KOPT-K1 (cell line): ENCODE data around the gene CDC25B.

Source experiments
- H3K27ac ChIP-seq: fragments of 200-600 bp; sonication (generic); 2 replicates; pipeline ENCODE4 v1.5.1; 2016; ENCODE audit warnings: antibody characterized with exemption, mild to moderate bottlenecking, low read depth, low read length; ENCODE audit not compliant: poor library complexity, severe bottlenecking
- H3K36me3 ChIP-seq: fragments of 200-600 bp; sonication (generic); 2 replicates; pipeline ENCODE4 v1.5.1; 2017; ENCODE audit warnings: antibody characterized with exemption, mild to moderate bottlenecking, low read length, moderate library complexity; ENCODE audit not compliant: insufficient read depth
- H3K9me3 ChIP-seq: fragments of 200-600 bp; sonication (generic); 2 replicates; pipeline ENCODE4 v1.5.1; 2017; ENCODE audit warnings: antibody characterized with exemption, low read length, mild to moderate bottlenecking; ENCODE audit not compliant: insufficient read depth, poor library complexity, severe bottlenecking

CDC25B gene

DNA sequence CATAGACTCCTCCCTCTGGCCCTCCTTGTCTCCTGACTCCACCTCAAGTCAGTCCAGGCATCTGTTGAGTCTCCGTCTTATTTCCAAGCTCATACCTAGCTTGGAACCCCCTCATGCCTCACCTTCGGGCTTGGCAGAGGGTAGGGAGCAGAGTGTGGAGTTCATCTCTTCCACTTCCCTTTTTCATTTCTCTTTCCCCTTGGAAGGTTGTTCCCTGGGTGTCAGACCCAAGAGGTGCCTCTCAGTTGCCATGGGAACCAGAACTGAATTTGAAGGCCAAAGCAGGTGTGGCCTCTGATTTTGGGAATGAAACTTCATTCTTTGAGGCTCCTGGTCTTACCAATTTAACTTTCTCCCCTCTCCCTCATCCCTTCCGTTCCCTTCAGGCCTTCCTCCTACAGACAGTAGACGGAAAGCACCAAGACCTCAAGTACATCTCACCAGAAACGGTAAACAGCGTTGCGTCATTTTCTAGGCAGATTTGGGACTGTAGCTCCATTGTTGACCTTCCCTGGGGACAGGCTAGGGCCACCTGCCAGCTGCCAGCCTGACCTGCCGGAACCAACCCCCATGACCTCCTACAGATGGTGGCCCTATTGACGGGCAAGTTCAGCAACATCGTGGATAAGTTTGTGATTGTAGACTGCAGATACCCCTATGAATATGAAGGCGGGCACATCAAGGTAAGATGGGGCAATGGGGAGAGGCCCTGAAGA, 6.6 kb downstream of the CDC25B start:
- H3K27ac ChIP-seq = no peak overlapping the region
- peaks cover 90% of the 10 kb centered on the region for H3K36me3 ChIP-seq
- H3K9me3 ChIP-seq = no peaks in the 10 kb centered on the region

DNA sequence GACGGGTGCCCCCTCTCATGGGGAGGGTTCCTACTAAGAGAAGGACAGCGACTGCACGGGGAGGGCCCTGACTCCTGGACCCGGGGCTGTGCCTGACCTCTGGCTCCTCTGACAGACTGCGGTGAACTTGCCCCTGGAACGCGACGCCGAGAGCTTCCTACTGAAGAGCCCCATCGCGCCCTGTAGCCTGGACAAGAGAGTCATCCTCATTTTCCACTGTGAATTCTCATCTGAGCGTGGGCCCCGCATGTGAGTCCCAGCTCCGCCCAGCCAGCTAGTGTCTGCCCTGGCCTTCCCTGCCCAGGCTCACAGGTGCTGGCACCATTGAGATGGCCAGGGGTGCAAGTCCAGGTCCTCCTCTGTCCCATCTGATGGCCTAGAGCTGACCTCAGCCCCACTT, 7.2 kb downstream of the CDC25B start:
- peaks cover 86% of the 10 kb centered on the region for H3K36me3 ChIP-seq
- no peaks in the 10 kb centered on the region for H3K9me3 ChIP-seq
- no peak overlapping the region for H3K27ac ChIP-seq

DNA sequence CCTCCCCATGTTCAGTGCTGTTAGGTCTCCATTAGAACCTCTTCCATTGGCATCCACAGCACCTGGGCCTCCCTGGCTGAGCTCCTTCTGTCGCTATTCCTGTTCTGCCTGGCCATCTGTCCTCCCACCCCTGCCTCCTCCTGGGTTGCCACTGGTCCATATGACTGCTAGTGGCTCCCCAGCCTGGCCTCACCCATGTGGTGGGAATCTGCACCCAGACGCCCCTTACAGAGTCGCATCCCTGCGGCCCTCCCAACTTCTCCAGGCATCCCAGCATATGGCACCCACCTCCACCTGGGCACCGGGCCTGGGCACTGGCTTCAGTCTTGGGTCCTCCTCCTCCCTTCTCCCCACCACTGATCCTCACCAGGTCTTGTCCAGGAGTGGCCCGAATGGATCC, 7.7 kb downstream of the CDC25B start:
- H3K27ac ChIP-seq = no peak overlapping the region
- no peaks in the 10 kb centered on the region for H3K9me3 ChIP-seq
- H3K36me3 ChIP-seq = peaks cover 80% of the 10 kb centered on the region

DNA sequence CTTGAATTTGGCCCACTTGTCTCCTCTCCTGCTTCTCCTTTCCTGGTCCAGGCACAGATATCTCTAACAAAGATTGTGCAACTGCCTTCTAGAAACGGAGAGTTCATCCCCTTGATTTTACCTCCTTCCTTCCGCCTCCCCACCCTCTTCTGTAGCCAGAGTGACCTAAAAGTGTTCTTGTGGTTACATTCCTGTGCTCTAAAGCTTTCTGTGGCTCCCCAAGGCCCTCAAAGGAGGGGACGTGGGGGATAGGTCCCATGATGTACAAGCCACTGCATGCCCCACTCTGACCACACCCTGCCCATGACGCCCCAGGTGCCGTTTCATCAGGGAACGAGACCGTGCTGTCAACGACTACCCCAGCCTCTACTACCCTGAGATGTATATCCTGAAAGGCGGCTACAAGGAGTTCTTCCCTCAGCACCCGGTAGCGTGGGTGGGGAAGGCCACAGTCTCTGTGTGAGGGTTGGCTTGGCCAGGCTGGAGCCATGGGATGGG, 8.2 kb downstream of the CDC25B start:
- no peak overlapping the region for H3K27ac ChIP-seq
- H3K36me3 ChIP-seq = peaks cover 76% of the 10 kb centered on the region
- H3K9me3 ChIP-seq = no peaks in the 10 kb centered on the region

DNA sequence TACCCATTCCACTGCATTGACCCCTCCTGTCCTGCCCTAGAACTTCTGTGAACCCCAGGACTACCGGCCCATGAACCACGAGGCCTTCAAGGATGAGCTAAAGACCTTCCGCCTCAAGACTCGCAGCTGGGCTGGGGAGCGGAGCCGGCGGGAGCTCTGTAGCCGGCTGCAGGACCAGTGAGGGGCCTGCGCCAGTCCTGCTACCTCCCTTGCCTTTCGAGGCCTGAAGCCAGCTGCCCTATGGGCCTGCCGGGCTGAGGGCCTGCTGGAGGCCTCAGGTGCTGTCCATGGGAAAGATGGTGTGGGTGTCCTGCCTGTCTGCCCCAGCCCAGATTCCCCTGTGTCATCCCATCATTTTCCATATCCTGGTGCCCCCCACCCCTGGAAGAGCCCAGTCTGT, 8.7 kb downstream of the CDC25B start:
- Histone ChIP-seq H3K9me3 (no peaks in the 10 kb centered on the region), H3K27ac (no peak overlapping the region), H3K36me3 (peaks cover 71% of the 10 kb centered on the region)

DNA sequence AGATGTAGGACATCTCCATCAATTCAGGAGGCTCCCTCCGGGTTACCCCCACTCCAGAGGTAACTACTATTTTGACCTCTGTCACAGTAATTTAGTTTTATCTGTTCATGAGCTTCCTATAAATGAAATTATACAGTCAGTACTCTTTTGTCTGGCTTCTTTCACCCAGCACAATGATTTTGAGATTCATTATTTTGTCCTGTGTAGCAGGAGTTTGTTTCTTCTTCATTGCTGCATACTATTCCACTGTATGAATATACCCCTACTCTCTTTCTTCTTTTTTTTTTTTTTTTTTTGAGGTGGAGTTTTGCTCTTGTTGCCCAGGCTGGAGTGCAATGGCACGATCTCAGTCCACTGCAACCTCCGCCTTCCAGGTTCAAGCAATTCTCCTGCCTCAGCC, 12.4 kb downstream of the CDC25B start:
- Histone ChIP-seq H3K36me3 (peaks cover 33% of the 10 kb centered on the region), H3K27ac (no peak overlapping the region), H3K9me3 (no peaks in the 10 kb centered on the region)

DNA sequence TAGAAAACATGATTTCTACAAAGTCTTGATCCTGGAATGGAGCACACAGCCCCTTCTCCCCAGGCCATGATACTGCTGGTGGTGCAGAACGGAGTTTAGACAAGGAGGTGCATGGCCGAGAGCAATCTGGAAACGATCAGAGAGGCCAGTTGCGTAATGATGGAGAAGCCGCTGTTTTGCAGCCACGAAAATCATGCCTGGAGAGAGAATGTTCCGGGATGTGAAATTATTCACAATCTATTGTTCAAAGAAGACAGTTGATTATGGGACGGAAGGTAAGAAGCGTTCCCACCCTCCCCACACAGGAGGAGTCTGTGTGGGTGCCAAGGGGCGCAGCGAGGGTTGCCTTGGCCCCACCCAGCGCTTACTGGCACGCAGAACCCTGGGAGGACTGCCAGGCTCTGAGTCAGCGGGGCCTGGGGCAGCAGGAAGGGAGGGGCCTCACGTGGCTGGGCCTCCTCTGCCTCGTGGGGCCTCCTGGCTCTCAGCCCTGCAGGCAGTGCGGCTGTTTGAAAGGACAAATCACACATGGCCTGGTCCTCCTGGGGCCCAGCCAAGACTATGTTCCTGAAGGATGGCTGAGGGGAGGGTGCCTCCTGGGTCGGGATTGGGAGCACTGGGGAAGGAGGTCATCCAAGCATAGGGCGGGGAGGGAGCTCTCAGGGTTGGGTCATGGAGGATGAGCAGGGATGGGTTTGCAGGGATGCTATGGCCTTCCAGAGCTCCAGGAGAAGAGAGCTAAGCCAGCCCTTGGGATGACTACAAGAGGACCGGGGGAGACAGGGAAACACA, 15.6 kb downstream of the CDC25B start:
- peak overlapping the region; percentile 96 for H3K27ac ChIP-seq
- H3K36me3 ChIP-seq = peaks cover 2% of the 10 kb centered on the region
- no peaks in the 10 kb centered on the region for H3K9me3 ChIP-seq

DNA sequence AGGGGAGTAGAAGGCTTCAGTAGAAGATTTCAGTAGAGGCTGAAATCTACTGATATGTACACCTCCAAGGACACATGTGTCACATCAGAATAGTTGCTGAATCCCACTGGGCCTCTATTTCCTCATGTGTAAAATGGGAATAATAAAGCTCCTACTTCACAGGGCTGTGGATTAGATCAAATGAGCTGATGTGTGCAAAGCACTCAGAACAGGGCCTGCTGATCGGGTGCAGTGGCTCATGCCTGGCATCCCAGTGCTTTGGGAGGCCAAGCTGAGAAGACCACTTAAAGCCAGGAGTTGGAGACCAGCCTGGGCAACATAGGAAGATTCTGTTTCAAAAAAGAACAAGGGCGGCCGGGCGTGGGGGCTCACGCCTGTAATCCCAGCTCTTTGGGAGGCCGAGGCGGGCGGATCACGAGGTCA, 16.2 kb downstream of the CDC25B start:
- no peaks in the 10 kb centered on the region for H3K9me3 ChIP-seq
- H3K36me3 ChIP-seq = no peaks in the 10 kb centered on the region
- H3K27ac ChIP-seq = peak overlapping the region; percentile 96

DNA sequence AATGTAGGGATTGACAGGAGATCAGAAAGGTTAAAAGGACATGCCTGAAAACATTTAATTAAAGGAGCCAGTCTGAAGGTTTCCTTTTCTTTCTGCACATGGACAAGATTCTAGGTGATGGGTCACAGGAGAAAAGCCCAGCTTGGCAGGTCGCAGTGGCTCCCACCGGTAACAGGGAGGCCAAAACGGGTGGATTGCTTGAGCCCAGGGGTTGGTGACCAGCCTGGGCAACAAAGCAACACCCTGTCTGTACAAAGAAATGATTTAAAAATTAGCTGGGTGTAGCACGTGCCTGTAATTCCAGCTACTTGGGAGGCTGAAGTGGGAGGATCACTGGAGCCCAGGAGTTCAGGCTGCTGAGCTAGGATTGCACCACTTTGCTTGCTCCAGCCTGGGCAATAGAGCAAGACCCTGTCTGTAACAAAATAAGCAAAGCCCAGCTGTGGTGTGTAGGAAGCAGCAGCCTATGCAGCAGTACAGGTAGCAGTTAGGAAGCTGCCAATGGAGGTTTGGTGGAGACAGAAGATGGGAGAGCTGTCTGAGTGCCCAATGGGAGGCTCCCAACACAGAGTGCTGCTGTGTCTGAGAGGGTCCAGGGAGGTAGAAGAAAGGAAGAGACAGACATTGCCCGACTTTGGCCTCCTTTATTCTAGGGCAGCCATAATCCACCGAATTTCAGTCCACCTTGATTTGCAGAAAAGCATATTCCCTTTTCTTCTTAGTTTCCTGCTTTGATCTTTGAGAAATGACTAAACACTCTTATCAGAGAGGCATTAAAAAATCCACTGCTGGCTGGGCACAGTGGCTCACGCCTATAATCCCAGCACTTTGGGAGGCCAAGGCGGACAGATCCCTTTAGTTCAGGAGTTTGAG, 17.1 kb downstream of the CDC25B start:
- peak overlapping the region; percentile 96 for H3K27ac ChIP-seq
- H3K9me3 ChIP-seq = no peaks in the 10 kb centered on the region
- no peaks in the 10 kb centered on the region for H3K36me3 ChIP-seq

DNA sequence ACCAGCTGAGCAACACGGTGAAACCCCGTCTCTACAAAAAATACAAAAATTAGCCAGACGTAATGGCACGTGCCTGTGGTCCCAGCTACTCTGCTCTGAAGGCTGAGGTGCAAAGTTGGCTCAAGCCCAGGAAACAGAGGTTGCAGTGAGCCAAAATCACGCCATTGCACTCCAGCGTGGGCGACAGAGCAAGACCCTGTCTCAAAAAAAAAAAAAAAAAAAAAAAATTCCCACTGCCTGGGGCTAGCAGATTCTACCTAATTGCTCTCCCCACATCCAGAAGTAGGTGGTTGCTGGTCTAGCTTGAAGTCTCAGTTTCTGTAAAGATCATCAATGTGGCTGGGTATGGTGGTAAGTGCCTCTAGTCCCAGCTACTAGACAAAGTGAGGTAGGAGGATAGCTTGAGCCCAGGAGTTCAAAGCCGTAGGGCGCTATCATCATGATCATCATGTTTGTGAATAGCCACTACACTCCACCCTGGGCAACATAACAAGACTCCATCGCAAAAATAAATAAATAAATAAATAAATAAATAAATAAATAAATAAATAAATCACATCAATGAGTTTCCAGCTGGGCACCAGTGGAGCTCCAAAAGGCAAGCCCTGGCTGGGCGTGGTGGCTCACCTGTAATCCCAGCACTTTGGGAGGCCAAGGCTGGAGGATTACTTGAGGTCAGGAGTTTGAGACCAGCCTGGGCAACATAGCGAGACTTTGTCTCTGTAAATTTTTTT, 17.9 kb downstream of the CDC25B start:
- Histone ChIP-seq H3K36me3 (no peaks in the 10 kb centered on the region), H3K9me3 (no peaks in the 10 kb centered on the region), H3K27ac (peak overlapping the region; percentile 96)

DNA sequence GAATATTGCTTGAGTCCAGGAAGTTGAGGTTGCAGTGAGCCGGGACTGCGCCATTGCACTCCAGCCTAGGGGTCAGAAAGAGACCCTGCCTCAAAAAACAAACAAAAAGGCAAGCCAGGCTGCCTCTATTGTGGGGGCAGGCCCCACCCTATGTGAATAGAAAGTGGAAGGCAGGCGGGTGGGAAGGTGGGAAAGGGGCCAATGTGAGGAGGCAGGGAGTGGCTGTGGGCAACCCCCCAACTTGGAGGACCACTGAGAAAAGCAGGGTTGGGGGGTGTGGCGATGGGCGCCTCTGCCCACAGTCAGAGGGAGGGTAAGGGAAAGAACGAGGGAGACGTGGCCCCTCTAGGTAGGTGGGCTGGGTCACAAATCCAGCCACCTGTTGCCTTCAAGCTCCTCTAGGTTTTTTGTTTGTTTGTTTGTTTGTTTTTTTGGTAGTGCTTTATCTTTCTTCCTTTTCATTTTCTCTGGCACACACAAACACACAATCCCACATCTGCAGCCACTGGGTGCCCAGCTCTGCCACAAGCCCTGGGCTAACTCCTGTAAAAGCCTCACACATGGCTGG, 18.9 kb downstream of the CDC25B start:
- Histone ChIP-seq H3K9me3 (no peaks in the 10 kb centered on the region), H3K27ac (peak overlapping the region; percentile 96), H3K36me3 (no peaks in the 10 kb centered on the region)

DNA sequence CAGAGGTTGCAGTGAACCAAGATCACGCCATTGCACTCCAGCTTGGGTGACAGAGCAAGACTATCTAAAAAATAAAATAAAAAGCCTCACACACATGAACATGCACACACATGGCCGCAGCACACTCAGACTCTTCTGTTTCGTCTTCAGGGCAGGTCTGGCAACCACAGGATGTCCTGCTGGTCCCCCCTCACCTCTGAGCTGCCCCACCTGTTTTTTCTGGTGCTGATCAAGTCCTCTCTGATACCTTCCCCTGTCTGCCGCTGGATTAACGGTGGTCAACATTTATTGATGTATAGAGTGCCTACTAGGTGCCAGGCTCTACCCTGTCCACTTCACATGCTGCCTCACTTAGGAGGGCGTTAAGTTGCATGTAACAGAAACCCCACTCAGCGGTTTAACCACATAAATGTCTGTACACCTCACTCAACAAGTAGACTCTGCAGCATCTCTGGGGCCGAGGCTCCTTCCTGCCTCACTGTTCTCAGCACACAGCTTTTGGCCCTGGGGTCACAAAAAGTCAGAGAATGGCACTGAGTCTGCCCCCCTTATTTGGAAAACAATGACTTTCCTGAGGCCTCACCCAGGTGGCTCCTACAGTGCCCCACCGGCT, 19.7 kb downstream of the CDC25B start:
- Histone ChIP-seq H3K9me3 (no peaks in the 10 kb centered on the region), H3K36me3 (no peaks in the 10 kb centered on the region), H3K27ac (peak overlapping the region; percentile 96)

DNA sequence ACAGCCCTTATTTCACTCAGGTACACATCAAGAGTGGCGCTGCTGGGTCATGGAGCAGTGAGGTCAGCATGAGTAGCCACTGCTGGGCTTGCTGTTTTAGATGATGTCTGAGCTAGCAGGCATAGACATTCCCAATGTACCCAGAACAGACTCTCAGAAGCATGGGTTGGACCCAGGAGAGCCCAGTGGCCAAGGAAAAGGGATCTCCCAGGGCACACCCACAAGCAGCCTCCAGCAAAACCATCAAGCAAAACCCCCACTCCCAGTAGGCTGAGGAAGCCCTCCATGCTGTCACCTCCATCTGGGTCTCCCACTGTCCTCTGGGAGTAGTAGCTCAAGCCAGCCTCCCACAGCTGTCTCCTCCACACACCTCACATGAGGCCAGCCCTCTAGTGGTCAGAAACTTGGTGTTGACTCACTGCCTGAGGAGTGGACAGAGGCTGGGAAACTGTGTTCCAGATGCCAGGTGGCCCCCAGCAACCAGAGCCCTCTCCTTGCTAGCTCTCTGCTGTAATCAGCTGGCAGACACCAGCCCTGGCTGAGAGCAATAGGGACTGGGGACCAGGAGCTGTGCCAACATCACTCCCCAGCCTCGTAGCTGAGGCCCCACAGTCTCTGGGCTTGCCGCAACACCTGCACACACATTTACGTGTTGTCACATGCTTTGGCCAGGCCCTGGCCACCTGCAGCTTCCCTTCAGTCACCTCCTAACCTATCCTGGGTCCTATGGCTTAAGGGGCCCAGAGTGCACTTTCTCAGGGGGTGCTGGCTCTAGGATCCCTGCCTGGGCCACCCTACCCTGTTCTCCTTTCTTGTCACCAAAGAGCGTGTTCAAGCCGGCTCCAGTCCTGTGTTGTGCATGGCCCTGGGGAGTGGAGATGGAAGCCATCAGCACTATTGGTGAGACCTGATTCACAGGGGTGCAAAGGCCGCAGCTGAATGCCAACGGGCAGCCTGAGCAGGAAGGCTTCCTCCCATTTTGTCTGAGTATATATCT, 22.3 kb downstream of the CDC25B start:
- H3K27ac ChIP-seq = peak overlapping the region; percentile 96
- H3K36me3 ChIP-seq = peaks cover 17% of the 10 kb centered on the region
- H3K9me3 ChIP-seq = no peaks in the 10 kb centered on the region
